ENCODE measurements around the gene ARHGAP19.

DNA sequence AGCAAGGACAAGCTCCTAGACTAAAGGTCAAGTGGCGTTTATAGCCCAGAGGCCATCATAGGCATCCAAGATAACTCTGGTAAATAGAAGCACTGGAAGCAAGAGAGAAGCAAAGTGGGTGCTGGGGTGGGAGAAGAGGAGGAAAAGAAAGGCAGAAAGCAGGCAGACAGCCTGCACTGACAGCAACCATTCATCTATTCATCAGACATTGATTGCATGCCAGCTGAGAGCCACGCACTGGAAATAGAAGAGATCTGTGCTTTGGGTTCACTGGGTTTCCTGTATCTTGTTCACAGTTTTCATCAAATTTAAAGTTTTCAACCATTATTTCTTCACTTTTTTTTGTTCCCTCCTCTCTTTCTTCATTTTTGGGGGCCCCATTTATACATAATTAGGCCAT, 102.0 kb downstream of the ARHGAP19 start:
- TF ChIP-seq, protein P1, sequence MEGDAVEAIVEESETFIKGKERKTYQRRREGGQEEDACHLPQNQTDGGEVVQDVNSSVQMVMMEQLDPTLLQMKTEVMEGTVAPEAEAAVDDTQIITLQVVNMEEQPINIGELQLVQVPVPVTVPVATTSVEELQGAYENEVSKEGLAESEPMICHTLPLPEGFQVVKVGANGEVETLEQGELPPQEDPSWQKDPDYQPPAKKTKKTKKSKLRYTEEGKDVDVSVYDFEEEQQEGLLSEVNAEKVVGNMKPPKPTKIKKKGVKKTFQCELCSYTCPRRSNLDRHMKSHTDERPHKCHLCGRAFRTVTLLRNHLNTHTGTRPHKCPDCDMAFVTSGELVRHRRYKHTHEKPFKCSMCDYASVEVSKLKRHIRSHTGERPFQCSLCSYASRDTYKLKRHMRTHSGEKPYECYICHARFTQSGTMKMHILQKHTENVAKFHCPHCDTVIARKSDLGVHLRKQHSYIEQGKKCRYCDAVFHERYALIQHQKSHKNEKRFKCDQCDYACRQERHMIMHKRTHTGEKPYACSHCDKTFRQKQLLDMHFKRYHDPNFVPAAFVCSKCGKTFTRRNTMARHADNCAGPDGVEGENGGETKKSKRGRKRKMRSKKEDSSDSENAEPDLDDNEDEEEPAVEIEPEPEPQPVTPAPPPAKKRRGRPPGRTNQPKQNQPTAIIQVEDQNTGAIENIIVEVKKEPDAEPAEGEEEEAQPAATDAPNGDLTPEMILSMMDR (IDR thresholded peaks at IDR 0.05), result no peak
- TF ChIP-seq POLR2A (IDR thresholded peaks at IDR 0.05), result no peak

All from tibial nerve (tissue), 3 donors.